HG03439 (cell line): Measurements from ENCODE around the gene PCIF1.
"Not testable (repeated sequence)": the region's sequence is repeated elsewhere in the genome, so short reads cannot be mapped to it uniquely, and the experiment has no call there.

Experiments used
- ATAC-seq: cut with Tn5 transposase; IDR thresholded peaks from one replicate; pipeline ENCODE4 v1.9.1; 2021; ENCODE audit warnings: mild to moderate bottlenecking, moderate library complexity; ENCODE audit not compliant: unreplicated experiment

Gene PCIF1

DNA sequence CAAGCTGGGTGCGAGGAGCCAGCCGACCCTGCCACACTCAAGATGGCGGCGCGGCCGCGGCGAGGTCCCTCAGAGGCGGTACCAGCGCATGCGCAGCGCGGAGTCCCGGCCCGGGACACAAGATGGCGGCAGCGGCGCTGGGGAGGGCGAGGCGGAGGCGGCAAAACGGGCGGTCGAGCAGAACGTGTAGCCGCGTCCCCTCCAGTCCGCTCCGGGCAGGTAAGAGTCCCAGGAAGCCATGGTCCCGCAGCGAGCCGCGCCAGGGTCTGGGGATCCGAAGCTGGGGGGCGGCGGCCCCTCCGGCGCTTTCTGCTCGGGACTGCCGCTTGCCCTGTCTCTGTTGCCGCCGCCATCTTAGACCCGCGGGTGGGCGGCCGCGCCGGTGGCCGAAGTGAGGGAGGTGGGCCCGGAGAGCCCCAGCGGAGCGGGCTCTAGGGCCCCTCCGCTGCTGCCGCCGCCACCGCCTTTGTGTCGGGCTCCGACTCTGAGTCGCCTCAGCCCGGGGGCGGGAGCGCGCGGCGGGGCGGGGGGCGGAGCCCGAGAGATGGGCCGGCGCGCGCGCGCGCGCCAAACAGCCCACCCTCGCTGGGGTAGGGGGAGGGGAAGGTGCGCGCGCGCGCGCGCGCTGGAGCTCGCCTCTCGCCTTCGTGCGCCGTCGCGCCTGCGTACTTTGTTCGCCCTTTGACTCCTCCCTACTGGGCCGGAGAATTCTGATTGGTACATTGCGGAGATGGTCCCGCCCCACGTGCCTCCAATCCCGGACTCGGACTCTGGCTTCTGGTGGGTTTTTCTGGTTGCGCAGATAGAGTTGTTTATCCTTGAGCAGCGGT is at the start of gene PCIF1:
TSS of gene PCIF1 (plus strand) at position 98 of the 830 bp plus-strand sequence. CDS start 4,317 bp downstream, outside the sequence.
- peak; percentile 78 for ATAC-seq

DNA sequence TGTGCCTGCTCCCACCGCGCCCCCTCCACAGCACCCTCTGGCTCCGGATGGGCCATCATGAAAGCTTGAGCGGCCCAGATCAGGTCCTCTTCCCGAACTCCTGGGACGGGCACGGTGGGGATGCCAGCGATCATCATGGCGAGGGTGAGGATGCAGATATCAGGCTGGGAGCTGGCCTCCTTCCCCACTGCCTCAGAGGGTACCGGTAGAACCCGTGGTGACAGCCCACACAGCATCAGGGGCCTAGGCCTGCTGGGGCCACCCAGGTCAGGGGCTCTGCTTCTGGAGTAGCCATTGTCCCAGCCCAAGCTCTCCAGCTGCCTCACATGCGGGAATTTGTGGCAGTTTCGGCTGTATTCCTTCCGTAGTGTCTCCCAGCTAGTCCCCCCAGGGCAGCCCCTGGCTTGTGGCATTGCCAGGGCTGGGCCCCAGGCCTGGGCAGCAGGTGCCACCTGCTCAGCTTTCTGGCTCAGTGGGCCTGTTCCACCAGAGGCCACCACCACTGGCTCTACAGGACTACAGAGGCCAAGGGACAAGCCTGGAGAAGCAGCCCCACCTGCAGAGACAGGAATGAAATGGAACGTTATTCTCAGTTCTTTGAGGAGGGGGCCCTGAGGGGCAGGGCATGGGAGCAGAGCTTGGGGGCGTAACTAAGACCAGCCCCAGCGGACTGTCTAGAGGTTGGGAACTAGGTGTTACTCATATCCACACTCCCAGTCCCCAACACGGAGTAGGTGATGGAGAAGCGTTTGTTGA is 47.7 kb upstream of the PCIF1 start:
- no peak for ATAC-seq

- ATAC-seq = no peak
Observed at GRCh38 chr20:45887346-45887715, 47.2 kb upstream of the PCIF1 start, which contains the start of gene SPATA25. SPATA25 (minus strand) TSS chr20:45887622; CDS start chr20:45887590, 32 bp downstream.

DNA sequence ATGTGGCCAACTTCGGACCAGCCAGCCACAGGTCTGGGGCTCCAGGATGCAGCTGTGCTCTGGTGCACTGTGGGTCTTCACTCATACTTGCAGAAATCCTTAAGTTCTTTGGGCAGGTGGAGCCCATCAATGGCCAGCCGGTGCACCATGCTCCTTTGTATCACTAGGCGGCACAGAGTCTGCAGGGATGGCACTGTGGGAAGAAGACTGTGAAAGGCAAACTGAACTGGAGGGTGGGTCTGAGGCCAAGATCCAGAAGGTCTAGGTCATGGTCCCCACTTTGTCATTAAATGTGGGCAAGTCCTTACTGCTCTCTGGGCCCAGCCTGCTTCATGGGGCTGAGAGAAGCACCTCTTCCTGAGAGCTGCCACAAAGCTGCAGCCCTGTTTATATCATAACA is 45.8 kb upstream of the PCIF1 start:
- ATAC-seq = no peak

DNA sequence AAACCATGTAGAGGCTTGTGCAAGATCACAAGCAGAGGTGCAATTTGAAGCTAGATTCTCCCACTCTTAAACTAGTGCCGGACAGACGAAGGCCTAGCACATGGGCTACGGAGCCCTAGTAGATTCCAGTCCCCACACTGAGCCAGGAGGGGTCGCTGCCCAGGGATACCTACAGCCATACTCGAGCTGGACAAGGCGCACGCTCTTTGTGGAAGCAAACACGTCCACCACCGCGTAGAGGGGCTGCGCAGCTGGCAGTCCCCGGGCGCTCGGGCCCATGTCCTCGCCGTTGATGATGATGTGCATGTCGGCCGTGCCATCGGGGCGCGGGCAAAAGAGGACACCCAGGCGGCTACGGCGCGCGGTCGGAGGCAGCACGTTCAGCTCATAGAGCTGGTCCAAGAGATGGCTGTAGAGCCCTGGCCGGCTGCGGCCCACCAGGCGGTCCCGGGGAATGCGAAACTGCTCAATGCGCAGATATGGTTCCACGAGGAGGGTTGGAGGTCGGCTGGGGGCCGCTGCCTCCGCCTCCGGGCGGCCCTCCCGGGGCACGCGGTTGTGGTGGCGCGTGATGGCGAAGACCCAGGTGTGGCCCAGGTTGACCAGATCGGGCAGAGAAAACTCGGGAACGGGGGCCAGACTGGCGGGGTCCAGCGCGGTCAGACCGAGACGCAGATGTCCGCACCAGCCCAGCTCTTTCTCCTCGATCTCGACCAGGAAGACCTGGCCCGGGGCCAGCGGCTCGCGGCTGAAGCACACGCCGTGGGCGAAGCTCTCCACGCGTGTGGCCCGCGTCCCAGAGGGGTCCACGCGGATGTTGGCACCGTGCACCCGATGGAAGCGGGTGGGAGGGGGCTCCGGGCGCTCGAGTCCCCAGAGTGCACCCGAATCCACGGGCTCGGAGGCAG is 44.2 kb upstream of the PCIF1 start:
- peak; percentile 4 for ATAC-seq

- ATAC-seq = peak; percentile 72
Observed at GRCh38 chr20:45890985-45891983, 43.2 kb upstream of the PCIF1 start, which contains the start of the genes CTSA and NEURL2. CTSA (plus strand) TSS chr20:45891335; CDS start chr20:45891569, 234 bp downstream. NEURL2 (minus strand) TSS chr20:45891208; CDS start chr20:45890991, 217 bp downstream.

DNA sequence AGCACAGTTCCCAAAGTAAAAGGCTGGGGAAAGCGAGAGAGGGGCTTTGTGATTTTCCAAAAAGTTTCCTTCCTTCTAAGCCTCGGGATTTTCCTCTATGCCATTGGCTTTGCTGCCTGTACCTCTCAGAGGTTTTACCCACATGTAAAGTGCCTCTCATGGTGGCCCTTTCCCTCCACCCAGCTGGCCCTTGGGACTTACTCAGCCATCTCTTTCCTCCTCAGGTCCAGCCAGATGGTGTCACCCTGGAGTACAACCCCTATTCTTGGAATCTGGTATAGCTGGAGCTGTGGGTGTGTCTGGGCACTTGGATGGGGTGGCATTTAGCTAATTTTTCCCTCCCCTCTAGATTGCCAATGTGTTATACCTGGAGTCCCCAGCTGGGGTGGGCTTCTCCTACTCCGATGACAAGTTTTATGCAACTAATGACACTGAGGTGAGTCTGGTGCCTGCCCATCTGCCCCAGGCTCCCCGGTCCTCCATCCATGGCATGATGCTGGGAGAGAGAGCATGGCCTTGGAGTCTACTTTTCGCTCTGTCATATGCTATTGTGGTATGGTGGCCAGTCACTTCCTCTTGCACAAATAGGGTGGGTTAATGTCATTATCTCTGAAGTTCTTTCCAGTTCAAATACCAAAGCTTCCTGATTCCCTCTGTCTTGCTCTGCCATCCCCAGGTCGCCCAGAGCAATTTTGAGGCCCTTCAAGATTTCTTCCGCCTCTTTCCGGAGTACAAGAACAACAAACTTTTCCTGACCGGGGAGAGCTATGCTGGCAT is 42.2 kb upstream of the PCIF1 start:
- no peak for ATAC-seq

DNA sequence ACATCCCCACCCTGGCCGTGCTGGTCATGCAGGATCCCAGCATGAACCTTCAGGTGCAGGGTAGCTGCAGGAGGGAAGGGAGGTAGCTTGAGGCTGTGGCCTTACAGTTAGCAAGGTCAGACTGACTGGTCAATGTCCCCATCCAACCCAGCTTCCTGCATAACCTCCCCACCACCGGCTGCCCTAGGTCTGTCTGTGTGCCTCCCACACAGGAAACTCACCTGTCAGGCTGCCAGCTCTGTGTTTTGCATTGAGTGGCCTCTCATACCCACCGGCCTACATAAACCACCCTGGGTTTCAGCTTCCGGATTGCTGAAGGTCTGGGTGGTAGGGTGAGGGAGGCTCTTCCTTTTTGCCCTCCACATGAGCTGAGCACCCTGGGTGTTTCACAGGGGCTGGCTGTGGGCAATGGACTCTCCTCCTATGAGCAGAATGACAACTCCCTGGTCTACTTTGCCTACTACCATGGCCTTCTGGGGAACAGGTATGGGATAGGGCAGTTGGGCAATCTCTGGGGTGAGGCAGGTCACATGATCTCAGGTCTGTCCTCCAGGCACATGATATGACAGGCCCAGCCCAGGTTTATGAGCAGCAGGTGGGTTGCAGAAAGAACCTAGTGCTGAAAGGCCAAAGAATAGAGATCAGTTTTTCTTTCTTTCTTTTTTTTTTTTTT is 41.5 kb upstream of the PCIF1 start:
- ATAC-seq = no peak

- no peak for ATAC-seq
Observed at GRCh38 chr20:45893831-45894230, 40.7 kb upstream of the PCIF1 start.

- ATAC-seq = no peak
Observed at GRCh38 chr20:45894797-45895196, 39.7 kb upstream of the PCIF1 start.

DNA sequence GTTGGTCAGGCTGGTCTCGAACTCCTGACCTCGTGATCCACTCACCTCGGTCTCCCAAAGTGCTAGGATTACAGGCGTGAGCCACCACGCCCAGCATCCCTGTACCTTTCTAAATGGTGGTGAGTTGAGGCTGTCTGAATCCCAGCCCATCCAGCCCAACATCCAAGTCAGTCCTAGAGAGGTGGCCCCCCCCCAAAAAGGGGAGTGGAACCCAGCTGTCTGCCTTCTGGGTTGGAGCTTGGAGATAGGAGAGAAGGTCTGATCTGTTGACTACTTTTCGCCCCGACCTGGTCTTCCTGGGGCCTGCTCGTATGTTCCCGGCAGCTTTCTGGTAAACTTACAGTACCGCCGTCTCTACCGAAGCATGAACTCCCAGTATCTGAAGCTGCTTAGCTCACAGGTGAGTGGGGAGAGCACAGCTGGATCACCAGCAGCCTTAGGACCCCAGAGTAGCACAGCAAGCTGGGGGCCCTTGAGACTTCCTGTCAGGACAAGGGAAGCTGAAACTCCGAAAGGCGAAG is 37.8 kb upstream of the PCIF1 start:
- ATAC-seq = no peak

GRCh38 chr20:45897289-45897688 is 37.2 kb upstream of the PCIF1 start:
- ATAC-seq = no peak

DNA sequence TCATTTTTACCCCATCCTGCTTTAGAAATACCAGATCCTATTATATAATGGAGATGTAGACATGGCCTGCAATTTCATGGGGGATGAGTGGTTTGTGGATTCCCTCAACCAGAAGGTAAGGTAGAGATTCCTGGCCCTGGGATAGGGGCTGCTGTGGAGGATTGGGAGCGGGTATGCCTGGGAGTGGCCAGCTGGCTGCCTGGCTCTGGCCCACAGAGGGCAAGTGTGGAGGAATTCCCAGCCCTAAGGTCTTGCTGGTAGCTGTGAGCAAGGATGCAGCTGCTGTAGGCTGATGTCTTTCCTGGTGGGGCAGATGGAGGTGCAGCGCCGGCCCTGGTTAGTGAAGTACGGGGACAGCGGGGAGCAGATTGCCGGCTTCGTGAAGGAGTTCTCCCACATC is 36.8 kb upstream of the PCIF1 start:
- no peak for ATAC-seq

DNA sequence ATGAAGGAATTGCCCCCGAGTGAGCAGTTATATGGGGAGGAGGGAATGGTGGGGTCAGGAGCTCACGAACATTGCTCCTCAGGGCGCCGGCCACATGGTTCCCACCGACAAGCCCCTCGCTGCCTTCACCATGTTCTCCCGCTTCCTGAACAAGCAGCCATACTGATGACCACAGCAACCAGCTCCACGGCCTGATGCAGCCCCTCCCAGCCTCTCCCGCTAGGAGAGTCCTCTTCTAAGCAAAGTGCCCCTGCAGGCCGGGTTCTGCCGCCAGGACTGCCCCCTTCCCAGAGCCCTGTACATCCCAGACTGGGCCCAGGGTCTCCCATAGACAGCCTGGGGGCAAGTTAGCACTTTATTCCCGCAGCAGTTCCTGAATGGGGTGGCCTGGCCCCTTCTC is 36.2 kb upstream of the PCIF1 start:
- no peak for ATAC-seq

DNA sequence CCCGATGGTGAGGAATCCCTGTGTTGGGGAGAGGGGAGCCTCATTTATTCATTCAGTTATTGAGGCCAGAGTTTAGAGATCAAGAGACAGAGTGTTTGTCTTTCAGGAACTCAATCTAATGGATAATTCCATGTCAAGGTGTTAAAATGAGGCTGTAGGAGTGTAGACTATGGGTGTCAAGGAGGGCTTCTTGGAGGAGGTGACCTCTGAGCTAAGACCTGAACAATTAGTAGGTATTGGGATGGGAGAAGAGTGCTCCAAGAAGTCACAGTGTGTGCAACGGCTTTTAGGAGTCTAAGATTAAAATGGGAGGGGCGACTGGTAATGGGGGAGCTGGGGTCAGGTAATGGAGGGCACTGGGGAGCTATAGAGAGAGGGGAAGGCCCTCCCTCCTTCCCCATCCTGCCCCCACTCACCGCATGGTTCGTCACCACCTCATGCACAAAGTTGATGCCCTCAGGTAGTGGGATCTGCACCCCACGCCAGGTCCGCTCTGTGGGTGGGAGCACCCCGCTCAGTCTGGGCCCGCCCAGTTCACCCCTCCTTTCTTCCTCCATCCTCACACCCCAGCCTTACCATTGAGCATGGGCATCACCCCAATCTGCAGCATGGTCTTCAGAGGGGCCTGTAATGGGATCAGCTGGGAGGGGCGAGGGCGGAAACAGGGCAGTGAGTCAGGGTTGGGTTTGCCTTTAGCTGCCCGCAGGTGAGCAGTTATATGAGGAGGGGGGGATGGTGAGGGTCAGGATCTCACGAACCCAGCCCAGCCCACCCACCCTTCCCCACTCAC is 35.2 kb upstream of the PCIF1 start:
- ATAC-seq = no peak

- not testable (repeated sequence) for ATAC-seq
Observed at GRCh38 chr20:45901332-45901731, 33.2 kb upstream of the PCIF1 start.

- no peak for ATAC-seq
Observed at GRCh38 chr20:45902199-45902701, 32.2 kb upstream of the PCIF1 start.
